Measurements from ENCODE around the gene PHACTR3. TPM values are rescaled to one million over a fixed set of nuclear protein-coding genes. Genes with fewer than 3 reads are reported as not detected.

PHACTR3 gene
- polyA plus RNA-seq, 2 of the 4 experiments (the other 2 are of a cell fraction): not detected

DNA sequence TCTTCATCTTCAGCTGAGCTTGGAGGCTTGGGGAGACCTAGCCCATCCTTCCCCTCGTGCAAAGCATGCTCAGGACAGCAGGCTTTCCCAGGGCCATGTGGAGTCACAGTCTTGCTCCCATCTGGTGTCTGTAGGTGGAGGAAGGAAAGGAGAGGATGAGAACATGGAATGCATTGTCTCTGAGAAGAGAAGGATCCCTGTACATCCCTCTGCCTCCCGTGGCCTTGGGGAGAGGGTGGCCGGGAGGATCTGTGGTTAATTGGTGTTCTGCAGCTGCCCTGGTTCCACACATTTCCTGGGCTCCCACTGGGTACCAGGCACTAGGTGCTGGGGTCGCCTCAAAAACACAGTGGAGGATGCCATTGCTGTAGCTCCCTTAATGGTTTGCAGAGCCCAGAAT is 134.5 kb downstream of the PHACTR3 start:
- WGBS (ENCODE audit: missing lambda C conversion rate): 3% methylated on average over 4 of the region's 4 CpGs
- Histone ChIP-seq H3K4me1 (no peaks in the 10 kb centered on the region), H3K27ac (no peak overlapping the region), H3K9me3 (no peaks in the 10 kb centered on the region), H3K4me3 (no peak overlapping the region), H3K4me2 (no peak overlapping the region)
- no peak for FAIRE-seq
- CTCF ChIA-PET: interaction anchor here (0.5 to 1.9 kb wide), 2 partner anchors 14 to 22 kb away, joined by 4 to 7 read pairs; no protein-coding TSS in a partner anchor
- no peak for ATAC-seq
- POLR2A ChIA-PET: no interaction called here
- no peak for DNase-seq (ENCODE audit: low read depth in 1 of 2, low spot score in 1 of 2)
- TF ChIP-seq EHMT2 (IDR thresholded peaks at IDR 0.05; ENCODE audit: low read depth) (no peak), CHD4 (IDR thresholded peaks at IDR 0.05; ENCODE audit: borderline replicate concordance) (no peak), ZC3H11A (IDR thresholded peaks at IDR 0.05) (no peak), TP53 (CRISPR knock-in tag; IDR thresholded peaks at IDR 0.05) (no peak), MYC (IDR thresholded peaks at IDR 0.05; ENCODE audit: borderline replicate concordance, low read length) (no peak), ZSCAN20 (CRISPR knock-in tag; IDR thresholded peaks at IDR 0.05) (no peak), BHLHE40 (IDR thresholded peaks at IDR 0.05; ENCODE audit: low read depth, low read length) (no peak), ZFP36 (IDR thresholded peaks at IDR 0.05; ENCODE audit: borderline replicate concordance, partially characterized antibody) (no peak), CHD2 (IDR thresholded peaks at IDR 0.05; ENCODE audit: low read length, partially characterized antibody) (no peak), NR3C1 (IDR thresholded peaks at IDR 0.05) (no peak), NFE2L2 (conservative IDR thresholded peaks at IDR 0.05; ENCODE audit: low read length) (no peak), JUNB (IDR thresholded peaks at IDR 0.05) (no peak), RAD21 (conservative IDR thresholded peaks at IDR 0.05 in 1 of 2, IDR thresholded peaks at IDR 0.05 in 1 of 2) (no peak), NPAS2 (CRISPR knock-in tag; IDR thresholded peaks at IDR 0.05; ENCODE audit: borderline replicate concordance) (no peak)
- TF ChIP-seq, protein P1, sequence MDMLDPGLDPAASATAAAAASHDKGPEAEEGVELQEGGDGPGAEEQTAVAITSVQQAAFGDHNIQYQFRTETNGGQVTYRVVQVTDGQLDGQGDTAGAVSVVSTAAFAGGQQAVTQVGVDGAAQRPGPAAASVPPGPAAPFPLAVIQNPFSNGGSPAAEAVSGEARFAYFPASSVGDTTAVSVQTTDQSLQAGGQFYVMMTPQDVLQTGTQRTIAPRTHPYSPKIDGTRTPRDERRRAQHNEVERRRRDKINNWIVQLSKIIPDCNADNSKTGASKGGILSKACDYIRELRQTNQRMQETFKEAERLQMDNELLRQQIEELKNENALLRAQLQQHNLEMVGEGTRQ (IDR thresholded peaks at IDR 0.05): no peak
- TF ChIP-seq, protein P2, sequence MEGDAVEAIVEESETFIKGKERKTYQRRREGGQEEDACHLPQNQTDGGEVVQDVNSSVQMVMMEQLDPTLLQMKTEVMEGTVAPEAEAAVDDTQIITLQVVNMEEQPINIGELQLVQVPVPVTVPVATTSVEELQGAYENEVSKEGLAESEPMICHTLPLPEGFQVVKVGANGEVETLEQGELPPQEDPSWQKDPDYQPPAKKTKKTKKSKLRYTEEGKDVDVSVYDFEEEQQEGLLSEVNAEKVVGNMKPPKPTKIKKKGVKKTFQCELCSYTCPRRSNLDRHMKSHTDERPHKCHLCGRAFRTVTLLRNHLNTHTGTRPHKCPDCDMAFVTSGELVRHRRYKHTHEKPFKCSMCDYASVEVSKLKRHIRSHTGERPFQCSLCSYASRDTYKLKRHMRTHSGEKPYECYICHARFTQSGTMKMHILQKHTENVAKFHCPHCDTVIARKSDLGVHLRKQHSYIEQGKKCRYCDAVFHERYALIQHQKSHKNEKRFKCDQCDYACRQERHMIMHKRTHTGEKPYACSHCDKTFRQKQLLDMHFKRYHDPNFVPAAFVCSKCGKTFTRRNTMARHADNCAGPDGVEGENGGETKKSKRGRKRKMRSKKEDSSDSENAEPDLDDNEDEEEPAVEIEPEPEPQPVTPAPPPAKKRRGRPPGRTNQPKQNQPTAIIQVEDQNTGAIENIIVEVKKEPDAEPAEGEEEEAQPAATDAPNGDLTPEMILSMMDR (IDR thresholded peaks at IDR 0.05): no peak
- TF ChIP-seq, protein P3, sequence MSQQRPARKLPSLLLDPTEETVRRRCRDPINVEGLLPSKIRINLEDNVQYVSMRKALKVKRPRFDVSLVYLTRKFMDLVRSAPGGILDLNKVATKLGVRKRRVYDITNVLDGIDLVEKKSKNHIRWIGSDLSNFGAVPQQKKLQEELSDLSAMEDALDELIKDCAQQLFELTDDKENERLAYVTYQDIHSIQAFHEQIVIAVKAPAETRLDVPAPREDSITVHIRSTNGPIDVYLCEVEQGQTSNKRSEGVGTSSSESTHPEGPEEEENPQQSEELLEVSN (IDR thresholded peaks at IDR 0.05; ENCODE audit: borderline replicate concordance, low read depth): no peak
- TF ChIP-seq, protein P4, sequence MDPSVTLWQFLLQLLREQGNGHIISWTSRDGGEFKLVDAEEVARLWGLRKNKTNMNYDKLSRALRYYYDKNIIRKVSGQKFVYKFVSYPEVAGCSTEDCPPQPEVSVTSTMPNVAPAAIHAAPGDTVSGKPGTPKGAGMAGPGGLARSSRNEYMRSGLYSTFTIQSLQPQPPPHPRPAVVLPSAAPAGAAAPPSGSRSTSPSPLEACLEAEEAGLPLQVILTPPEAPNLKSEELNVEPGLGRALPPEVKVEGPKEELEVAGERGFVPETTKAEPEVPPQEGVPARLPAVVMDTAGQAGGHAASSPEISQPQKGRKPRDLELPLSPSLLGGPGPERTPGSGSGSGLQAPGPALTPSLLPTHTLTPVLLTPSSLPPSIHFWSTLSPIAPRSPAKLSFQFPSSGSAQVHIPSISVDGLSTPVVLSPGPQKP (IDR thresholded peaks at IDR 0.05; ENCODE audit: low read depth, low read length): no peak

DNA sequence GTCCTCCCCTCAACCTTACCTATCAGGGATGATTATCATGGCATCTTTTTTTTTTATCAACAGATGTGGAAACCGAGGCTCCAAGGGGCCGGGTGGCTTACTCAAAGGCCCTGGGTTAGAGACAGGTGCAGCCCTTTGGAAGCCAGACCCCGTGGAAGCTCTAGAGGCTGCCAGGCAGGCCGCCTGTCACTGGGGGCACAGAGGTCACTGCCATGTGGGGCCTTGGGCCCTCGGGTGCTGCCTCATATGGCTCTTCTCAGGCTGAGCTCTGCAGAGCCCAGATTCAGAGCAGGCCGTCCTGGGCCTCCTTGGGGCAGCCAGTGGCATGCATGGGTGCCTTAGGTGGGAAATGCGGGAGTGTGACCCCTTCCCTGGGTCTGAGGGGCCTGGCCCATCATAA is 136.3 kb downstream of the PHACTR3 start:
- H3K27ac ChIP-seq: no peak overlapping the region
- no peak overlapping the region for H3K4me3 ChIP-seq
- H3K4me2 ChIP-seq: no peak overlapping the region
- no peak for ATAC-seq
- TF ChIP-seq, protein P3 (IDR thresholded peaks at IDR 0.05; ENCODE audit: borderline replicate concordance, low read depth): no peak
- no peak for TF ChIP-seq RARB (CRISPR knock-in tag; IDR thresholded peaks at IDR 0.05)
- TF ChIP-seq CEBPB (IDR thresholded peaks at IDR 0.05): no peak
- TF ChIP-seq ZNF302 (CRISPR knock-in tag; IDR thresholded peaks at IDR 0.05): no peak
- no peak for TF ChIP-seq NPAS2 (CRISPR knock-in tag; IDR thresholded peaks at IDR 0.05; ENCODE audit: borderline replicate concordance)
- TF ChIP-seq FOXS1 (CRISPR knock-in tag; IDR thresholded peaks at IDR 0.05): no peak
- TF ChIP-seq EP300 (IDR thresholded peaks at IDR 0.05): no peak
- TF ChIP-seq JUNB (IDR thresholded peaks at IDR 0.05): no peak
- no peak for TF ChIP-seq POLR2AphosphoS2 (conservative IDR thresholded peaks at IDR 0.05; ENCODE audit: low read length)
- TF ChIP-seq ZC3H11A (IDR thresholded peaks at IDR 0.05): no peak
- no peak for FAIRE-seq
- no peak for DNase-seq (ENCODE audit: low read depth in 1 of 2, low spot score in 1 of 2)
- POLR2A ChIA-PET: no interaction called here
- CTCF ChIA-PET: interaction anchor here (0.7 to 1.0 kb wide), 2 partner anchors 10 to 171 kb away, joined by 3 read pairs; no protein-coding TSS in a partner anchor
- no peaks in the 10 kb centered on the region for H3K9me3 ChIP-seq
- H3K4me1 ChIP-seq: no peaks in the 10 kb centered on the region
- 3% methylated on average over 4 of the region's 7 CpGs for WGBS (ENCODE audit: missing lambda C conversion rate)

Data from A549 (cell line).